Activated naive CD8-positive, alpha-beta T cell treated with anti-CD3 and anti-CD28 coated beads for 36 hours (primary cell): Measurements from ENCODE around the gene ODAM. TPM values are rescaled to one million over a fixed set of nuclear protein-coding genes. Genes with fewer than 3 reads are reported as not detected.

Experiments
- DNase-seq: peaks from one replicate; pipeline ENCODE4 v3.0.0; 2021
- H3K27ac Mint-ChIP-seq: one replicate; pipeline ENCODE4 v1.8.0; 2022; ENCODE audit warnings: mild to moderate bottlenecking, moderate library complexity, mixed read lengths
- H3K27me3 Mint-ChIP-seq: one replicate; pipeline ENCODE4 v1.8.0; 2022; ENCODE audit warnings: mild to moderate bottlenecking, mixed read lengths
- H3K36me3 Mint-ChIP-seq: one replicate; pipeline ENCODE4 v1.8.0; 2021; ENCODE audit warnings: mild to moderate bottlenecking, mixed read lengths
- H3K4me1 Mint-ChIP-seq: one replicate; pipeline ENCODE4 v1.8.0; 2021; ENCODE audit warnings: mixed read lengths
- H3K4me3 Mint-ChIP-seq: one replicate; pipeline ENCODE4 v1.8.0; 2022; ENCODE audit warnings: mild to moderate bottlenecking, moderate library complexity, mixed read lengths
- H3K9me3 Mint-ChIP-seq: one replicate; pipeline ENCODE4 v1.8.0; 2022; ENCODE audit warnings: mixed read lengths
- total RNA-seq, 2 experiments: library from RNA; stranded (reverse); gene quantifications; one replicate each; pipeline ENCODE4 v1.2.3, GENCODE V29; 2021

Gene ODAM
- total RNA-seq, 2 experiments from 2014 or later, result not detected

GRCh38 chr4:70251945-70252277 is 56.4 kb downstream of the ODAM start:
- H3K9me3 Mint-ChIP-seq, result no peaks in the 10 kb centered on the region
- DNase-seq, result no peak
- H3K36me3 Mint-ChIP-seq, result no peaks in the 10 kb centered on the region
- H3K4me1 Mint-ChIP-seq, result no peaks in the 10 kb centered on the region
- H3K27ac Mint-ChIP-seq, result no peak overlapping the region
- H3K27me3 Mint-ChIP-seq, result no peaks in the 10 kb centered on the region
- H3K4me3 Mint-ChIP-seq, result no peak overlapping the region

Other genes starting within 250 kb of the ODAM start
- gene CSN2, start 230.0 kb upstream of the ODAM start, total RNA-seq, result not detected
- gene STATH, start 199.8 kb upstream of the ODAM start, total RNA-seq, result not detected
- not detected for gene HTN3, start 167.3 kb upstream of the ODAM start, total RNA-seq
- gene HTN1, start 145.3 kb upstream of the ODAM start, total RNA-seq, result not detected
- not detected for gene PRR27, start 41.5 kb upstream of the ODAM start, total RNA-seq
- not detected for gene FDCSP, start 30.4 kb downstream of the ODAM start, total RNA-seq
- gene CSN3, start 46.9 kb downstream of the ODAM start, total RNA-seq, result not detected
- not detected for gene CABS1, start 139.3 kb downstream of the ODAM start, total RNA-seq
- not detected for gene SMR3A, start 165.0 kb downstream of the ODAM start, total RNA-seq
- not detected for gene SMR3B, start 187.4 kb downstream of the ODAM start, total RNA-seq
- not detected for gene OPRPN, start 202.2 kb downstream of the ODAM start, total RNA-seq